GM12864 (cell line): ENCODE measurements around the gene POLH.
A peak's percentile ranks its signal among the peaks of the same experiment; 100 is the strongest.

Experiments used
- DNase-seq: peaks from one replicate; pipeline ENCODE4 v3.0.0-alpha.2; 2011; ENCODE audit warnings: low read depth
- H3K4me3 ChIP-seq: 2 replicates; pipeline ENCODE4 v1.5.1; 2011; ENCODE audit warnings: mild to moderate bottlenecking, low read depth, low read length, control low read depth
- TF ChIP-seq, protein P1 (sequence below): IDR thresholded peaks from 2 replicates; pipeline ENCODE4 v1.5.1; 2011; ENCODE audit warnings: low read depth, mild to moderate bottlenecking, moderate library complexity, low read length, control low read depth, inconsistent platforms; ENCODE audit errors: missing control alignments

The POLH gene

GRCh38 chr6:43559328-43559727, 16.7 kb upstream of the POLH start:
- H3K4me3 ChIP-seq, result no peak overlapping the region
- TF ChIP-seq, protein P1, sequence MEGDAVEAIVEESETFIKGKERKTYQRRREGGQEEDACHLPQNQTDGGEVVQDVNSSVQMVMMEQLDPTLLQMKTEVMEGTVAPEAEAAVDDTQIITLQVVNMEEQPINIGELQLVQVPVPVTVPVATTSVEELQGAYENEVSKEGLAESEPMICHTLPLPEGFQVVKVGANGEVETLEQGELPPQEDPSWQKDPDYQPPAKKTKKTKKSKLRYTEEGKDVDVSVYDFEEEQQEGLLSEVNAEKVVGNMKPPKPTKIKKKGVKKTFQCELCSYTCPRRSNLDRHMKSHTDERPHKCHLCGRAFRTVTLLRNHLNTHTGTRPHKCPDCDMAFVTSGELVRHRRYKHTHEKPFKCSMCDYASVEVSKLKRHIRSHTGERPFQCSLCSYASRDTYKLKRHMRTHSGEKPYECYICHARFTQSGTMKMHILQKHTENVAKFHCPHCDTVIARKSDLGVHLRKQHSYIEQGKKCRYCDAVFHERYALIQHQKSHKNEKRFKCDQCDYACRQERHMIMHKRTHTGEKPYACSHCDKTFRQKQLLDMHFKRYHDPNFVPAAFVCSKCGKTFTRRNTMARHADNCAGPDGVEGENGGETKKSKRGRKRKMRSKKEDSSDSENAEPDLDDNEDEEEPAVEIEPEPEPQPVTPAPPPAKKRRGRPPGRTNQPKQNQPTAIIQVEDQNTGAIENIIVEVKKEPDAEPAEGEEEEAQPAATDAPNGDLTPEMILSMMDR, result no peak
- no peak for DNase-seq

DNA sequence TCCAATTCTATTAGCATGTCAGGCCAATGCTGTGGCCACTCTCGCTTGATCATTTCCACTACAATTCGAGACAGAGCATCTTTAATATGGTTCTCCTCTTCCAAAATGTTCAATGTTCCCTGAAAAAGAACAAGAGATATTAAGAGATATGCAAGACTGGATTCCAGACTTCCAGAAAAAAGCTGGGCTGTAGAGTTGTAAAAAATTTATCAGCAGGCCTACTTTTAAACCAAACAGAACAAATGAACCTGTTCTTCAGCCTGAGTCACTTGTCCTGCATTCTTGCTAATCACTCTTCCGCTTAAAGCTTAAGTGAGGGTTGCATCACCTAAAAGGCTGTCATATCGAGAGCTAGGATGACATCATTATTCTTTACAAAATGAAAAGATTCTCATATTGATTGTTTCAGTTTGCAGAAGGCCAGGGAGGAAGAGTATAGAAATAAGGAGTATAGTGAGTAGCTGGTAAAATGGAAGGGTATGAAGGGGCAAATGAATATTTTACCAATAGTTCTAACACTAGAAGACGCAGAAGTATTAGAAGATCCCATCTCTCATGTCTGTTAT, 5.0 kb upstream of the POLH start:
- TF ChIP-seq, protein P1, result no peak
- no peak overlapping the region for H3K4me3 ChIP-seq
- DNase-seq, result no peak

DNA sequence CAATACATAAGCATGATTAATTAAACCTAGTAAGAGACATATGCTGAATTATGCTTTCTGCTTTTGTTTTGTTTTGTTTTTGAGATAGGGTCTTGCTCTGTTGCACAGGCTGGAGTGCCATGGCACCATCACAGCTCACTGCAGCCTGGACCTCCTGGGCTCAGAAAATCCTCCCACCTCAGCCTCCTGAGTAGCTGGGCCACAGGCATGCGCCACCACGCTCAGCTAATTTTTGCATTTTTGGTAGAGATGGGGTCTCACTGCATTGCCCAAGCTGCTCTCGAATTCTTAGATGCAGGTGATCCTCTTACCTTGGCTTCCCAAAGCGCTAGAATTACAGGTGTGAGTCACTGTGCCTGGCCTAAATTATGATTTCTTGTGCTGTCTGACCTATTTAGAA, 4.0 kb upstream of the POLH start:
- H3K4me3 ChIP-seq, result no peak overlapping the region
- DNase-seq, result no peak
- TF ChIP-seq, protein P1, result no peak

DNA sequence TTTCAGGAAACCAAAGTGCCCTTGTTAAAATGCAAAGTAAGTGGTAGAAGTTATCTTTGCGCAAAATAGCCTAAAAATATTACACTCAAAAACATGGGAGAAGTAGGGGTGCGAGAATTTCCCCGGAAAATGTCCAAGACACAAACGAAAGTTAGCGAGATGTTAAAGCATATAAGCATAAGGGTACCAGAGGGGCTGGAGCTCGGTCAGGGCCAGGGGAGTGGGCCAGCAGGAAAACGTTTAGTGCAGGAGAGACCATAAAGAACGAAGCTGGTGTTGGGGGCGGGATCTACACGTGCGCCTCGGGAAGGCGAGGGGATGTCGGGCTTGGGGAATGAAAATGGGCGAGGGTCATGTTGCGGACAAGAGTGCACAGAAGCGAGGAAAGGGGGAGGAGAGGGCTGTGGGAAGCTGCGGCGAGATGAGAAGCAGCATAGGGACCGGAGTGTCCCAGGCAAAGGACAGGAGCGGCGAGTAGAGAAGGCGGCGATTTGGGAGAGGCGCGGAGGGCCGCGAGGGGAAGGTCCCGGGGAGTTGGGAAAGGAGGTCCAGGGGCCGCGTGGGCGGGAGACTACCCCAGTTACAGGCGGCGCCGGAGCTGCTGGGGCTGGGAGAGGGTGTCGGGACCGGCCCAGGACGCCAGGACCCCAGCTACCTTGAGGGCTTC, 747 bp upstream of the POLH start:
- peak overlapping the region; percentile 98 for H3K4me3 ChIP-seq
- TF ChIP-seq, protein P1, result no peak
- no peak for DNase-seq

DNA sequence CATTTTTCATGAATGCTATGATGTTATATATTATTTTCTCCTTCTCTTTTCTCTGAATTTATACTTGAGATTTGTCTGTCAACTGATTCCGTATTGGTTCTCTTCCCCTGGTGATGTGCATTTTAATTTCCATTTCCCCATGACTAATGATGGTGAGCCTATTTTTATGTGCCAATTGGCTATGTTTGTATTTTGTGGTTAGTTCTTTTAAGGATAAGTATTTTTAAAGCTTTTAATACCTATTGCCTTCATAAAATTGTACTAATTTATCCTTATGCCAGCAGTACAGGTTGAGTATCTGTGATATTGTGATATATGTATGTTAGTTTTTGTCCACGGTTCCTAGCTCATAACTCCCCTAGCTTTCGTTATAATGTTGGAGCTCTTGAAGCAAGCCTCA, 2.8 kb downstream of the POLH start:
- no peak for DNase-seq
- TF ChIP-seq, protein P1, result no peak
- H3K4me3 ChIP-seq, result no peak overlapping the region

- DNase-seq, result no peak
- H3K4me3 ChIP-seq, result no peak overlapping the region
- TF ChIP-seq, protein P1, result no peak
Measured at GRCh38 chr6:43579171-43579570, 3.2 kb downstream of the POLH start.

DNA sequence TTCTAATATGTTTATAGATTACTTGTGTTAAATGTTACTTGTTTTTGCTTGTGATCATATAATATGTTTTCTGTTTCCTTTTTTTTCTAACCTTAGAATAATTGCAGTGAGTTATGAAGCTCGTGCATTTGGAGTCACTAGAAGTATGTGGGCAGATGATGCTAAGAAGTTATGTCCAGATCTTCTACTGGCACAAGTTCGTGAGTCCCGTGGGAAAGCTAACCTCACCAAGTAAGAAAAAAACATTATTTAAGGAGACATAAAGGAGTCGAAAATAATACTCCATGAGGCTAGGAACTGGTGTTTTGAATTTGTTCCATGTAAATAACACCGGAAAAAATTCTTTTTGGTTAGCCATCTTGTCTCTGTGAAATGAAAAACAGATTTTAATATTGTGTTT, 6.9 kb downstream of the POLH start:
- TF ChIP-seq, protein P1, result no peak
- no peak for DNase-seq
- H3K4me3 ChIP-seq, result no peak overlapping the region
